ENCODE measurements around the gene ELOVL6. TPM values are rescaled to one million over a fixed set of nuclear protein-coding genes. Genes with fewer than 3 reads are reported as not detected.

ELOVL6 gene
- total and polyA plus RNA-seq, 2 experiments from 2014 or later: 12.8 to 18.1 TPM

DNA sequence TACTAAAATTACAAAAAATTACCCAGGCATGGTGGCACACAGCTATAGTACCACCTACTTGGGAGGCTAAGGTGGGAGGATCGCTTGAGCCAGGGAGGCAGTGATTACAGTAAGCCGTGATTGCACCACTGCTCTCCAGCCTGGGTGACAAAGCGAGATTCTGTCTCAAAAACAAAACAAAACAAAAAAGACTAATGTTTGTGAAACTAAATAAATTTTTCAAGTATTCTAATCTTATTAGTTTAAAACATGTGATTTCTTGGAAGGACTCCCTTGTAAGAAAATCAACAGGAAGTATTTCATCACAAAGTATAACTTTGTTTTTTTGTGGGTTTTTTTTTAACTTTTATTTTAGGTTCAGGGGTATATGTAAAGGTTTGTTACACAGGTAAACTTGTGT, 196.1 kb downstream of the ELOVL6 start:
- no peaks in the 10 kb centered on the region for H3K9me2 ChIP-seq (replicated peaks; ENCODE audit: insufficient read depth)
- peaks cover 2% of the 10 kb centered on the region for H3K4me1 ChIP-seq (ENCODE audit: insufficient read depth)
- H3K79me2 ChIP-seq: no peaks in the 10 kb centered on the region
- no peak for DNase-seq (ENCODE audit: low spot score)
- H4K20me1 ChIP-seq (ENCODE audit: insufficient read depth, poor library complexity, severe bottlenecking): no peaks in the 10 kb centered on the region
- 91% methylated on average over 3 of the region's 3 CpGs for WGBS (ENCODE audit: low lambda C conversion rate, missing lambda C conversion rate)
- H3K36me3 ChIP-seq (replicated peaks; ENCODE audit: insufficient read depth, low read depth): no peaks in the 10 kb centered on the region
- no peak overlapping the region for H3K27ac ChIP-seq
- H2AFZ ChIP-seq: no peak overlapping the region
- no peak overlapping the region for H3K4me3 ChIP-seq
- H3K9me3 ChIP-seq (ENCODE audit: low read depth): no peaks in the 10 kb centered on the region
- H3K4me2 ChIP-seq: no peak overlapping the region
- no peak for TF ChIP-seq EZH2 (IDR thresholded peaks at IDR 0.05; ENCODE audit: borderline replicate concordance)
- TF ChIP-seq EZH2phosphoT487 (IDR thresholded peaks at IDR 0.05; ENCODE audit: low read depth, severe bottlenecking, unreplicated experiment): no peak
- TF ChIP-seq, protein P1, sequence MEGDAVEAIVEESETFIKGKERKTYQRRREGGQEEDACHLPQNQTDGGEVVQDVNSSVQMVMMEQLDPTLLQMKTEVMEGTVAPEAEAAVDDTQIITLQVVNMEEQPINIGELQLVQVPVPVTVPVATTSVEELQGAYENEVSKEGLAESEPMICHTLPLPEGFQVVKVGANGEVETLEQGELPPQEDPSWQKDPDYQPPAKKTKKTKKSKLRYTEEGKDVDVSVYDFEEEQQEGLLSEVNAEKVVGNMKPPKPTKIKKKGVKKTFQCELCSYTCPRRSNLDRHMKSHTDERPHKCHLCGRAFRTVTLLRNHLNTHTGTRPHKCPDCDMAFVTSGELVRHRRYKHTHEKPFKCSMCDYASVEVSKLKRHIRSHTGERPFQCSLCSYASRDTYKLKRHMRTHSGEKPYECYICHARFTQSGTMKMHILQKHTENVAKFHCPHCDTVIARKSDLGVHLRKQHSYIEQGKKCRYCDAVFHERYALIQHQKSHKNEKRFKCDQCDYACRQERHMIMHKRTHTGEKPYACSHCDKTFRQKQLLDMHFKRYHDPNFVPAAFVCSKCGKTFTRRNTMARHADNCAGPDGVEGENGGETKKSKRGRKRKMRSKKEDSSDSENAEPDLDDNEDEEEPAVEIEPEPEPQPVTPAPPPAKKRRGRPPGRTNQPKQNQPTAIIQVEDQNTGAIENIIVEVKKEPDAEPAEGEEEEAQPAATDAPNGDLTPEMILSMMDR (IDR thresholded peaks at IDR 0.05; ENCODE audit: poor library complexity): no peak
- no peaks in the 10 kb centered on the region for H3K27me3 ChIP-seq

DNA sequence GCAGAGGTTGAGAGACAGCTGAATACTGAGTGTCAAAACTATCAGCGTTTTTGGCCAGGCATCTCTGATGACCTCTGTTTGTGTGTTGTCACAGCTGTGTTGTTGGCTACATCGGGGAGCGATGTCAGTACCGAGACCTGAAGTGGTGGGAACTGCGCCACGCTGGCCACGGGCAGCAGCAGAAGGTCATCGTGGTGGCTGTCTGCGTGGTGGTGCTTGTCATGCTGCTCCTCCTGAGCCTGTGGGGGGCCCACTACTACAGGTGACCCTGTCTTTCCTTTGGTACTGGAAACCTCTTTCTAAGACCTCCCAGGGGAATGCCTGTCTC, 198.9 kb downstream of the ELOVL6 start:
- Histone ChIP-seq H3K79me2 (no peaks in the 10 kb centered on the region), H2AFZ (no peak overlapping the region), H3K27ac (no peak overlapping the region), H3K4me1 (ENCODE audit: insufficient read depth) (no peaks in the 10 kb centered on the region), H3K4me3 (no peak overlapping the region), H3K9me2 (replicated peaks; ENCODE audit: insufficient read depth) (no peaks in the 10 kb centered on the region), H3K4me2 (peak overlapping the region; percentile 59), H3K9me3 (ENCODE audit: low read depth) (no peaks in the 10 kb centered on the region), H3K27me3 (peaks cover 3% of the 10 kb centered on the region), H4K20me1 (ENCODE audit: insufficient read depth, poor library complexity, severe bottlenecking) (no peaks in the 10 kb centered on the region), H3K36me3 (replicated peaks; ENCODE audit: insufficient read depth, low read depth) (no peaks in the 10 kb centered on the region)
- TF ChIP-seq EZH2phosphoT487 (IDR thresholded peaks at IDR 0.05; ENCODE audit: low read depth, severe bottlenecking, unreplicated experiment): no peak
- no peak for TF ChIP-seq EZH2 (IDR thresholded peaks at IDR 0.05; ENCODE audit: borderline replicate concordance)
- TF ChIP-seq, protein P1 (IDR thresholded peaks at IDR 0.05; ENCODE audit: poor library complexity): no peak
- WGBS (ENCODE audit: low lambda C conversion rate, missing lambda C conversion rate): 75% methylated on average over 9 of the region's 9 CpGs
- DNase-seq (ENCODE audit: low spot score): no peak

DNA sequence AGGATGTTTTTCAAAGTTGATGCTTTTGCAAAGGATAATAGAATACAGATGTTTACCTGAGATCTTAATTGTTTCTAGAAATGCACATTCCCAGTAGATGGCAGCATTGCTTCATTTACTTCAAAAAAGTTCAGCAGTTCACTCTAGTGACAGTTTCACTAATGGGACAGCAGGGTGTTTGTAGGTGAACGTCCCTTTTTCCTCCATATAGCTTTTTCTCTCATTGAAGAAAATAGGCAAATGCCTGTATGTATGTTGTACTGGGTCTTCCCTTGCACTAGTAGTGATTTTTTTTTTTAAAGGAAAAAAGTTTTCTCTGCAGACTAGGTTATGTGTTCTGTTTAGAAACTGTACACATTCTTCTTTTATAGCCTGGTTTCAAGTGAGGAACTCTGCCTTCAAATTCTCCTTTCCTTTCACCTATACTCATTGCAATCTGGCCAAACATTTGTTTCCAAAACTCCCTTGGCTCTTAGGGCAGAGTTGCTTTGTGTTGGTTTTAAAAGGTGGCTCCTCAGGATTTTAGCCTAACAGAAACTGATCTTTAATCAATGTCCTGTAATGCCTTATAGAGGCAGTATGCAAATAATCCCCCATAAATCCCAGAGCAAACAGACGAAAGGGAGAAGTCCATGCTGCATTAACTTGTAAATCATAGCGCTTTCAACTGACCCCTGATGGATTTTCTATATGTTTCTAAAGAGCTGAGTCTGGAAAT, 199.4 kb downstream of the ELOVL6 start:
- peak; percentile 74 for DNase-seq (ENCODE audit: low spot score)
- H4K20me1 ChIP-seq (ENCODE audit: insufficient read depth, poor library complexity, severe bottlenecking): no peaks in the 10 kb centered on the region
- no peak overlapping the region for H2AFZ ChIP-seq
- H3K27ac ChIP-seq: no peak overlapping the region
- H3K79me2 ChIP-seq: no peaks in the 10 kb centered on the region
- no peaks in the 10 kb centered on the region for H3K9me2 ChIP-seq (replicated peaks; ENCODE audit: insufficient read depth)
- H3K4me3 ChIP-seq: no peak overlapping the region
- WGBS (ENCODE audit: low lambda C conversion rate, missing lambda C conversion rate): 15% methylated on average over 3 of the region's 3 CpGs
- H3K36me3 ChIP-seq (replicated peaks; ENCODE audit: insufficient read depth, low read depth): no peaks in the 10 kb centered on the region
- H3K27me3 ChIP-seq: peaks cover 3% of the 10 kb centered on the region
- H3K4me2 ChIP-seq: peak overlapping the region; percentile 59
- H3K9me3 ChIP-seq (ENCODE audit: low read depth): no peaks in the 10 kb centered on the region
- no peaks in the 10 kb centered on the region for H3K4me1 ChIP-seq (ENCODE audit: insufficient read depth)
- no peak for TF ChIP-seq EZH2phosphoT487 (IDR thresholded peaks at IDR 0.05; ENCODE audit: low read depth, severe bottlenecking, unreplicated experiment)
- TF ChIP-seq EZH2 (IDR thresholded peaks at IDR 0.05; ENCODE audit: borderline replicate concordance): no peak
- TF ChIP-seq, protein P1 (IDR thresholded peaks at IDR 0.05; ENCODE audit: poor library complexity): peak; percentile 86

All from hepatocyte (in vitro differentiated cells).